GM12875 (cell line): ENCODE measurements around the gene DAW1.
A peak's percentile ranks its signal among the peaks of the same experiment; 100 is the strongest.

Experiments used
- H3K4me3 ChIP-seq: one replicate; pipeline ENCODE4 v1.5.1; 2011; ENCODE audit warnings: low read depth, low read length, control low read depth
- CTCF ChIP-seq: IDR thresholded peaks from 2 replicates; pipeline ENCODE4 v1.5.1; 2011; ENCODE audit warnings: low read depth, mild to moderate bottlenecking, control low read depth, inconsistent platforms, low read length, moderate library complexity, borderline replicate concordance; ENCODE audit not compliant: insufficient read depth

DAW1 gene

GRCh38 chr2:227886149-227886548, 14.7 kb downstream of the DAW1 start:
- TF ChIP-seq CTCF, result no peak
- H3K4me3 ChIP-seq, result no peak overlapping the region

GRCh38 chr2:227888289-227888688, 16.9 kb downstream of the DAW1 start:
- no peak for TF ChIP-seq CTCF

GRCh38 chr2:227889336-227889735, 17.9 kb downstream of the DAW1 start:
- no peak overlapping the region for H3K4me3 ChIP-seq
- TF ChIP-seq CTCF, result no peak

More at GRCh38 chr2:227888289-227888688, 16.9 kb downstream of the DAW1 start:
- no peak overlapping the region for H3K4me3 ChIP-seq

GRCh38 chr2:227890495-227891079, 19.2 kb downstream of the DAW1 start:
- H3K4me3 ChIP-seq, result no peak overlapping the region
- TF ChIP-seq CTCF, result peak; percentile 19; the same call in 1 of the 2 replicates

GRCh38 chr2:227891673-227892072, 20.2 kb downstream of the DAW1 start:
- TF ChIP-seq CTCF, result no peak
- H3K4me3 ChIP-seq, result no peak overlapping the region

GRCh38 chr2:227903381-227903780, 31.9 kb downstream of the DAW1 start:
- TF ChIP-seq CTCF, result no peak
- H3K4me3 ChIP-seq, result no peak overlapping the region

- no peak for TF ChIP-seq CTCF
- no peak overlapping the region for H3K4me3 ChIP-seq
Measured at GRCh38 chr2:227906991-227907390, 35.6 kb downstream of the DAW1 start.
